Measurements from ENCODE around the gene KNDC1. TPM values are rescaled to one million over a fixed set of nuclear protein-coding genes. Genes with fewer than 3 reads are reported as not detected.

Gene KNDC1
- total RNA-seq, 1 donor, result 5.6 TPM

- TF ChIP-seq CTCF (IDR thresholded peaks at IDR 0.05; ENCODE audit: insufficient read depth, low read depth, low read length), result no peak
- DNase-seq (ENCODE audit: low read depth), result no peak
- no peak overlapping the region for H3K4me3 ChIP-seq (ENCODE audit: low read depth, low read length)
Measured at GRCh38 chr10:133162910-133163856, 3.2 kb downstream of the KNDC1 start.

GRCh38 chr10:133163889-133164815 is 4.1 kb downstream of the KNDC1 start:
- TF ChIP-seq CTCF (IDR thresholded peaks at IDR 0.05; ENCODE audit: insufficient read depth, low read depth, low read length), result no peak
- DNase-seq (ENCODE audit: low read depth), result no peak
- H3K4me3 ChIP-seq (ENCODE audit: low read depth, low read length), result no peak overlapping the region

- no peak overlapping the region for H3K4me3 ChIP-seq (ENCODE audit: low read depth, low read length)
- no peak for TF ChIP-seq CTCF (IDR thresholded peaks at IDR 0.05; ENCODE audit: insufficient read depth, low read depth, low read length)
- no peak for DNase-seq (ENCODE audit: low read depth)
Measured at GRCh38 chr10:133164816-133165555, 5.0 kb downstream of the KNDC1 start.

GRCh38 chr10:133165556-133166503 is 5.8 kb downstream of the KNDC1 start:
- no peak overlapping the region for H3K4me3 ChIP-seq (ENCODE audit: low read depth, low read length)
- no peak for DNase-seq (ENCODE audit: low read depth)
- no peak for TF ChIP-seq CTCF (IDR thresholded peaks at IDR 0.05; ENCODE audit: insufficient read depth, low read depth, low read length)

GRCh38 chr10:133166504-133166827 is 6.4 kb downstream of the KNDC1 start:
- DNase-seq (ENCODE audit: low read depth), result no peak
- no peak for TF ChIP-seq CTCF (IDR thresholded peaks at IDR 0.05; ENCODE audit: insufficient read depth, low read depth, low read length)
- no peak overlapping the region for H3K4me3 ChIP-seq (ENCODE audit: low read depth, low read length)
